Fibroblast of skin of back (primary cell): ENCODE measurements around the gene ARHGAP19.
A peak's percentile ranks its signal among the peaks of the same experiment; 100 is the strongest.
"Not testable (repeated sequence)": the region's sequence is repeated elsewhere in the genome, so short reads cannot be mapped to it uniquely, and the experiment has no call there.

Source experiments
- DNase-seq: peaks from one replicate; pipeline ENCODE4 v3.0.0-alpha.2; 2013

ARHGAP19 gene

DNA sequence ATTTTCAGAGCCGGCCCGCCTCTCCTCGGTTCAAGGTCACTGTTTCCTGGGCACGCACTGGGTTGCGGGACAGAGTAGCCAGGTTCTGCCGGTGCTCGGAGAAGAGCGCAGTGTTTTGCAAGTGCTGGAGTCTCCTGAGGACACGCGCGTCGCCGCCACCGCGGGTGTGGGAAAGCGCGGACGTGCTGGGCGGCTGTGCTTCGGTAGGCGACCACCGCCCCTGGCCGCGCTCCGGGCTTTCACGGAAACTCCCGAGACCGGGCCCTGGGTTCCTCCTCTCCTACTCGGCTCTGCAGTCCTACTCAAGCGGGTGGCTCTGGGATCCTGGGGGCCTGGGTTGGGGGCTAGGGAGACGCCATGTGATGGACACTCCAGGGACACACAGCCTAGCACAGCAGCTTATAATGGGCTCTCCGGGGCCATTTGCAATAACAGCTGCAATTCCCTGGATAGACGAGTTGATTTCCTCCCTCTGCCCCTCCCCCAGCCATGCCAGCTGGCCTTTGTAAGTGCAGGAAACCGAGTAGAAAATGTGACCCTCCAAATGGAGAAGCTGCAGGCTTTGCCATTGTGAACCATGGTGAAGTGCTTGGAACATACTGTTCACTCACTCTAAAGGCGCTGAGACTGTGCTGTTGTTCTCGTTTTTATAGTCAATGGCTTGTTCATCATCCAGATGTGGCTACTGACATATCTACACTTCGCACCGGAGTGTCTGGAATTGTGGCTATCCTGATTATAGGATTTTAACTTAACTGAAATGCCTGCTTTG, 28.8 kb upstream of the ARHGAP19 start:
- DNase-seq = no peak

DNA sequence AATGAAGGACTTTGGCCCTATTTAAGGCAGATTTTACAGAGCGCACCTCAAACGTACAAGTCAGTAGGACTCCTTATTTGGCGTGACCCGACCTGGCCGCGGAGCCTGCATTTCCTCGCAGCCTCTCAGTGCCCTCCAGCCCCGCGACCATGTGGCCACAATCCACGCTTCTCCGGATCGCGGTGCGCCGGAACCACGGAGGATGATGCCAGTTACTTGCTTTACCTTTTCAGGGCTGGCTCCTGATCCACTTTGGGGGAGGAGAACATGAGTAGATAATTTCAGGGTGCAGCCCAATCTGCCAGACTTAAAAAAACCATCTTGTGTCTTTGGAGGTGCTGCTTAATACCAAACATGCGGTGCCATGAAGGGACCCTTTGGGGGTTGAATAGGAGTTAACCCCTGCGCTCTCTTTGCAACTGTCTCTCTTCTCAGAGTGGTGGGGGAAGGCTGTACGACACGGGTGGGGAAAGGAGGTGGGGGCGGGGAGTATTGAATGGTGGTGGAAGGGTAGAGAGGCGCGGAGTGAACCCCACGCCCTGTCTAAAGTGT, 28.1 kb upstream of the ARHGAP19 start:
- DNase-seq = no peak

DNA sequence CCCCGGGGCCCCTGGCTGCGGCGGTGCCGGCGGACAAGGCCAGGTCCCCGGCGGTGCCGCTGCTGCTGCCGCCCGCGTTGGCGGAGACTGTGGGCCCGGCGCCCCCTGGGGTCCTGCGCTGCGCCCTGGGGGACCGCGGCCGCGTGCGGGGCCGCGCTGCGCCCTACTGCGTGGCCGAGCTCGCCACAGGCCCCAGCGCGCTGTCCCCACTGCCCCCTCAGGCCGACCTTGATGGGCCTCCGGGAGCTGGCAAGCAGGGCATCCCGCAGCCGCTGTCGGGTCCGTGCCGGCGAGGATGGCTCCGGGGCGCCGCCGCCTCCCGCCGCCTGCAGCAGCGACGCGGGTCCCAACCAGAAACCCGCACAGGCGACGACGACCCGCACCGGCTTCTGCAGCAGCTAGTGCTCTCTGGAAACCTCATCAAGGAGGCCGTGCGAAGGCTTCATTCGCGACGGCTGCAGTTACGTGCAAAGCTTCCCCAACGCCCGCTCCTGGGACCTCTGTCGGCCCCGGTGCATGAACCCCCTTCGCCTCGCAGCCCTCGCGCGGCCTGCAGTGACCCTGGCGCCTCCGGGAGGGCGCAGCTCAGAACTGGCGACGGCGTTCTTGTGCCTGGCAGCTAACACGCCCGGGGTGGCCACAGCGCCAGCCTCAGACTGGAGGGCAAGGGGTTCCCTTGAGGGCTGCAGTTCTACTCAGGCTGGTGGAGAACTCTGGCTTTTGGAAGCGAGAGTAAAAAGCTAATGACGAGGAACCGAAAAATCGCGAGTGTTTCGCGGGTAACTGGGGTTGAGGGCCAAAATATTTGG, 27.4 kb upstream of the ARHGAP19 start:
- peak; percentile 22 for DNase-seq

DNA sequence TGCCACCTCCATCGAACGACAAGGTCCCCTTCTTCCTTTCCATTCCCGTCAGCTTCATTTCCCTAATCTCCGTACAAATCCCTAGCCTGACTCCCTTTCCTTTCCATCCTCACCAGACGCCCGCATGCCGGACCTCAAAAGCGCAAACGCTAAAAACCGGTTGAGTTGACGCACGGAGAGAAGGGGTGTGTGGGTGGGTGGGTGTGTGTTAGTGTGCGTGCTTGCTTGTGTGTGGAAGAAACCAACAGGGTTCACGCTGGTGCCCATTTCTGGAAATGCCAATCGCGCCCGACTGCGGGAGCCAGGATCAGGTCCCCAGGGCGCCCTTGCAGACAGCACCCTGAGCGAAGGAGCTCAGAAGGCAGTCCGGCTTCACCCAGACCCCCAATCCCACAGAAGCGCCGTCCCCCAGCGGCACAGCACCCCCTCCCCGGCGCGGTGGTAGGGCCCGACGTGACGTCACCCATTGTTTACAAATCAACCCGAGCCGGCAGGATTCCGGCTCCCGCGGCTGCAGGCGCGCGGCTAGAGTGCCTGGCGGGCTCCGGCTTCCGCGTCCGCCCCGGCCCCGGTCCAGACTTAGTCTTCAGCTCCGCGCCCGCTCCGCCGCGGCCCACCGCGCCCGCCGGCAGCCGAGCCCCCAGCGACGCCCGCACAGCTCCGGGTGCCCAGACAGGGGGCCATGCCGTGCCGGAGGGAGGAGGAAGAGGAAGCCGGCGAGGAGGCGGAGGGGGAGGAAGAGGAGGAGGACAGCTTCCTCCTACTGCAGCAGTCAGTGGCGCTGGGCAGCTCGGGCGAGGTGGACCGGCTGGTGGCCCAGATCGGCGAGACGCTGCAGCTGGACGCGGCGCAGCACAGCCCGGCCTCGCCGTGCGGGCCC, 26.6 kb upstream of the ARHGAP19 start, which contains the start of gene FRAT1:
Gene FRAT1 (plus strand): TSS at position 500 of the 880 bp plus-strand sequence. CDS start 183 bp downstream, at position 683.
- peak; percentile 83 for DNase-seq

DNA sequence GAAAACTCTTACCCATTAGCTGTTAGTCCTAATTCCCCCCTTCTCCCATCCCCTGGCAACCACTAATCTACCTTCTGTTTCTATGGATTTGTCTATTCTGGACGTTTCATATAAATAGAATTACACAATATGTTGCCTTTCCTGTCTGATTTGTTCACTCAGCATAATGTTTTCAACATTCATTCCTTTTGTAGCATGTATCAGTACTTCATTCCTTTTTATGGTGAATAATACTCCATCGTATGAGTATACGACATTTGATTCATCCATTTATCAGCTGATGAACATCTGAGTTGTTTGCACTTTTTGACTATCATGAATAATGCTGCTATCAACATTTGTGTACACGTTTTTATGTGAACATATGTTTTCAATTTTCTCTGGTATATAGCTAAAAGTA, 22.2 kb upstream of the ARHGAP19 start:
- no peak for DNase-seq

DNA sequence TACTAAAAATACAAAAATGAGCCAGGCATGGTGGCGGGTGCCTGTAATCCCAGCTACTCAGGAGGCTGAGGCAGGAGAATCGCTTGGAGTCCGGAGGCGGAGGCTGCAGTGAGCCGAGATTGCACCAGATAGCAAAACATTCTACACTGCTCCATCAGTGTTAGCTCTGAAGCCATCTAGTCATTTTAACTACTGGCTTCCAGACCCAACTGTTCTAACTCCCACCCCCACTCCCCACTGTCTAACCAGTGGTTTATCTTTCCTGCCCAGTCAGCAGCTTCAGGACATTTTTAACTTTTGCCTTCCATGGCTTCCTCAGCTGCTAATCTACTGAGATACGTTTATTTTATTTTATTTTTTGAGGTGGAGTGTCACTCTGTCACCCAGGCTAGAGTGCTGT, 20.5 kb upstream of the ARHGAP19 start:
- DNase-seq = no peak

DNA sequence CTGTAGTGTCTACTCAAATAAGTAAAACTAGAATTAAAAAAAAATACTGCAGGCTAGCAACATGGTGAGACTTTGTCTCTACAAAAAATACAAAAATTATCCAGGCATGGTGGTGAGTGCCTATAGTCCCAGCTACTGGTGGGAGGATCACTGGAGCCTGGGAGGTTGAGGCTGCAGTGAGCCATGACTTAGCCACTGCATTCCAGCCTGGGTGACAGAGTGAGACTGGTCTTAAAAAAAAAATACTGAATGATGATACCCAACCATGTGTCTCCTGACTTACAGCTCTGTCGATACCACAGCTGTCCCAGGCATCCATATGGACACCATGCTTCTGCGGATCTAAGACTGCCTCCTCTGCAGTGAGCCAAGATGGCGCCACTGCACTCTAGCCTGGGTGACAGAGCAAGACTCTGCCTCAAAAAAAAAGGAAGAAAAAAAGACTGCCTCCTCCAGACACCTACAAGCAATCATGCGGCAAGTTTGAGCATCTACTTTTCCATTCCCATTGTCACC, 18.7 kb upstream of the ARHGAP19 start:
- DNase-seq = no peak

DNA sequence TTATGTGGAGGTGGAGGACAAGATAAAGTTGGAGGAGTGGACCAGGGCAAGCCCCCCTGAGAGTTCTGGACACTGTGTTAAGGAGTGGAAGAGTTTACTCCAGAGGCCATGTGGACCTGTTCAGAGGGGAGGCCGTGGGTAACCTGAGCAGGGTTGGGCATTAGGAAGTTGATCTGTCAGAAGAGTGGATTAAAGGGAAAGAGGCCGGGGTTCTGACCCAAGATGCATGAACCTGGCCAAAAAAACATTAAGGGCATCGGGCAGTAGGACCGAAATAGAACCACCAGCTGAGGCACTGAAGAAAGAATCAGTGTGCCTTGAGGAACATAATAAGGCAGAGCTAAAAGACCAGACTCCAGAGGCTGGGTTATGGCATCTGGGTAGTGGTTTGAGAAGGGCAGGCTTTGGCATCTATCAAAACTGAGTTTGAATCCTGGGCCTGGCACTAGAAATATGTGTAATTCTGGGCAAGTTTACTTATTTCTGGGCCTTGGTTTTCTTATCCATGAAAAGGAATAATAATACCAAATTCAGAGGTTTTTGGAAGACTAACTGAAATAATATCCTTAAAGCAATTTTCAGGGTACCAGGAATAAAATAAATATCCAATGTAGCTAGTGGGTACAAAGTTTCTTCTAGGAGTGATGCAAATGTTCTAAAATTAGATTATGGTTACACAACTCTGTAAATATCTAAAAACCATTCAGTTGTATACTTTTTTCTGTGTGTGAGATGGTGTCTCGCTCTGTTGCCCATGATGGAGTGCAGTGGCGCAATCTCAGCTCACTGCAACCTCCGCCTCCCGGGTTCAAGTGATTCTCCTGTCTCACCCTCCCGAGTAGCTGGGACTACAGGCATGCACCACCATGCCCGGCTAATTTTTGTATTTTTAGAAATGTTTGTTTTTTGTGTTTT, 15.7 kb upstream of the ARHGAP19 start:
- no peak for DNase-seq

DNA sequence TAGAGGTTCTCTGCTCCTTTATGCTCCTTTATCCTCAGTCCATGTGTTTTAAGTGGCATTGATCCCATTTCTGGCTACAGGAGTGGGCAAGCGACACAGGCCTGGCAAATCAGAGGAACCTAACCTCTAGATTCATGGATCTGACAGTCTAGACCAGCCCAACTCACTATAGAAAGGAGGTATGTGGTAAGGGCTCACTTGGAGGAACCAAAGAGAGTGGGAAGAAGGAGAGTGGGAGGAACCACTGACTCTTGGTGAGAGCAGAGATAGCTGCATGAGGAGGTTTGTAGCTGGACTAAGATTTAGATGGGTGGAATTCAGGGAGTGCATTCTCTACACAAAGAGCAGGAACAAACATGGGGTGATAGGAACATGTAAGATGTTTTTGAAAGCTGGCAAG, 15.0 kb upstream of the ARHGAP19 start:
- no peak for DNase-seq

DNA sequence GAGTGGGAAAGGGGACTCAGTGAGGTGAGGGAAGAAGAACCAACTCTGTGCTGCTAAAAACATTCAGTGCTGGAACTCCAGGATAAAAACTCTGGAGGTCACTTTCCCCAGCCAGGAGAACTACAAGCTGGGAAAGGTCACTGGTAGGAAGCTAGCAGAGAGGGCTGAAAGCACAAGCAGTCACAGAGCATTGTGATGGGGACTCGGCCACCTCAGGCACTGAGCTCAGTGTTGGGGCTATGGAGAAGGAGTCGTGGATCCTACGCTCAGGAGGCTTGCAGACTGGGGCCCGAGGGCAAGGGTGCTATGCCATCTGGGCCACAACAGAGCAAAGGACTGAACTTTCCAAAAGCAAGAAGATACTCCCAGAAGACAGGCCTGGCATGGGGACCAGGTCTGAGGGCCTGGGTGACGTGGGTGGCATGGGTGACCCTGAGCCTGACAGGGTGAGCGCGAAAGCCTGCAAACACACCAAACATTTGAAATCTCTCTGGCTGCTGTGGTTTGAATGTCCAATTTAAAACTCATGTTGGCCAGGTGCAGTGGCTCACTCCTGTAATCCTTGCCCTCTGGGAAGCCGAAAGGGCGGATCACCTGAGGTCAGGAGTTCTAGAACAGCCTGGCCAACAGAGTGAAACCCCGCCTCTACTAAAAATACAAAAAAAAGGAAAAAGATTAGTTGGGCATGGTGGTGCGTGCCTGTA, 9.8 kb upstream of the ARHGAP19 start:
- no peak for DNase-seq

DNA sequence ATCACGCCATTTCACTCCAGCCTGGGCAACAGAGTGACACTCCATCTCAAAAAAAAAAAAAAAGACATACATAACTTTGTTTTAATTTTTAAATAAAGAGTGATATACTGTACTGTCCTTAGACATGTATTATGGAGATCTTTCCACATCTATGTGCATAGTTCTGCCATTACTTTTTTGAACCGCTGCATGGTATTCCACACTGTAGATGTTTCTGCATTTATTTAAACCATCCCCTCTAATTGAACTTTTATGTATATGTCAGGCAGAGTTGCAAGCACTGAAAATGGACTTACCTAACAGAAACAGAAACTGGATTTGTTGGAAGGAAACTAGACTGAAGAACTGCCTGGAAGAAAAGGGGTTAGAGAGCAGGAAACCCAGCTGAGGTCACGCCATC, 8.5 kb upstream of the ARHGAP19 start:
- no peak for DNase-seq

DNA sequence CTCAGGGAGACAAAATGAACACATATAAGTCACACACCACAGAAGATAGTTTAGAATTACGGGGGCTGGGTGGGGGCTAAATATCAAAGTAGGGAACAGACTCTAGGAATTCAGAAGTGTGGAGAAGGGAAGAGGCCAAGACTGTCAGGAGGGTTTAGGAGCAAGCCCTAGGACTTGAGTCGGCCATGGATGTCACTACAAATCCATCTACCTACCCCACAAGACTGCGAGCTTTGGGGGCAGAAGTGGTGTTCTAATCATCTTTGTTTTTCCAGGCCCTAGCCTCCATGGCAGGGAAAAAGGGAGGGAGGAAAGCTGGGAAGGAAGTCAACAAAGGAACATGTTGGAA, 5.8 kb upstream of the ARHGAP19 start:
- no peak for DNase-seq

DNA sequence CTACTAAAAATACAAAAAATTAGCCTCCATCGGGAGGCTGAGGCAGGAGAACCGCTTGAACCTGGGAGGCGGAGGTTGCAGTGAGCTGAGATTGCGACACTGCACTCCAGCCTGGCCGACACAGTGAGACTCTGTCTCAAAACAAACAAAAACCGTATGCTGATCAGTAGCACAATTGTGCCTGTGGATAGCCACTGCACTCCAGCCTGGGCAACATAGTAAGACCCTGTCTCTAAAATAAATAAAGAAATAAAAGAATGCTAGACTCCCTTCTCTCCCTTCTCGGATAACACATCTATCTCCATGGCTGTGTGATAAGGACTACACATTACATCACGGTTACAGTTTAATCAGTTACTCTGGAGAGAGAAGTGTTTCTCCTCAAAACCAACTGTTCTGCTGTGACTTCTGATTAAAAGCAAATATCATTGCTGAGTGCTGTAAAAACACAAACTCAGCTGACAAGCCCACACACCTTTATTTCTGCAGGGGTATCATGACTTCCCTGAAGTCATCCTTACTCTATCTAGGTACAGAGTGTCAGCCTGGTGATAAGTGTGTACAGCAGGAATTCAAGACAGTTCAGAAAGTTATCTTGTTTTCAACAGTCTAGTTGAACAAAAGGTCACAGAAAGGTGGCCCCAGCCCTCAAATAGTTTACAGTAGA, 5.3 kb upstream of the ARHGAP19 start:
- DNase-seq = no peak

DNA sequence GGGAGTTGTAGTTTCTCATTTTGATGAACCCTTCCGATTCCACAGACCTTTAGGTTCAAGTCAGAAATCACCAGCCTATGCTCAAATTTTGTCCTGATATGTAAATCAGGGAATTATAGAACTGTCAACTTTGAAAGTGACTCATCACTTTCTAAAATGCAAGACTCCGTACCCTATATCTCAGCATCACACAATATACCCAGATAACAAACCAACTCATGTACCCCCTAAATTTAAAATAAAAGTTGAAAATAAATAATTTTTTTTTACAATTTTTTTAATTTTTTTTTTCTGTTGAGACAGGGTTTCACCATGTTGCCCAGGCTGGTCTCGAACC, 393 bp upstream of the ARHGAP19 start:
- no peak for DNase-seq

DNA sequence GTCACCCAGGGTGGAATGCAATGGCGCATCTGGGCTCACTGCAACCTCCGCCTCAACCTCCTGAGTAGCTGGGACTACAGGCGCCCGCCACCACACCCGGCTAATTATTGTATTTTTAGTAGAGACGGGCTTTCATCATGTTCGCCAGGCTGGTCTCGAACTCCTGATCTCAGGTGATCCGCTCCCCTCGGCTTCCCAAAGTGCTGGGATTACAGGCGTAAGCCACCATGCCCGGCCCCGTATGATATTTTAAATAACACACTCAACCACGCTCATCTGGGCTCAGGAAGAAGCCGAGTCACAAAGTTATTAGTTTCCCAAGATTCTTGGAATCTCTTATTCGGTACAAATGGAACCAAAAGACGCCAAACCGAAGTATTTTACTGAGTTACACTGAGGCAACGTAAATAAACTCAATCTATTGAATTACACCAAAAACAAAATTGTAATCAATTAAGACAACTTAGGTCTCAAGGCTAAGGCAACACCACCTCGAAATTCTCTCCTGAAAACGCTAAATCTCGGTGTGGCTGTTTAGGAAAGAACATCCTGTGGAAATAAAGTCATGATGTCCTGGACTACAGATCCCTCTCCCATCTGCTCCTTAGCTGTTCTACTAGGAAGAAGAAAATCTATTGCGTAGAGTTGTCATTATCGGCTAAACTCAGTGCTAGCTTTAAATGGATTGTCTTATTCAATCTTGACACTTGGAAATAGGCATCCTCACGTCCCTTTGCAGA, 910 bp downstream of the ARHGAP19 start:
- DNase-seq = no peak

DNA sequence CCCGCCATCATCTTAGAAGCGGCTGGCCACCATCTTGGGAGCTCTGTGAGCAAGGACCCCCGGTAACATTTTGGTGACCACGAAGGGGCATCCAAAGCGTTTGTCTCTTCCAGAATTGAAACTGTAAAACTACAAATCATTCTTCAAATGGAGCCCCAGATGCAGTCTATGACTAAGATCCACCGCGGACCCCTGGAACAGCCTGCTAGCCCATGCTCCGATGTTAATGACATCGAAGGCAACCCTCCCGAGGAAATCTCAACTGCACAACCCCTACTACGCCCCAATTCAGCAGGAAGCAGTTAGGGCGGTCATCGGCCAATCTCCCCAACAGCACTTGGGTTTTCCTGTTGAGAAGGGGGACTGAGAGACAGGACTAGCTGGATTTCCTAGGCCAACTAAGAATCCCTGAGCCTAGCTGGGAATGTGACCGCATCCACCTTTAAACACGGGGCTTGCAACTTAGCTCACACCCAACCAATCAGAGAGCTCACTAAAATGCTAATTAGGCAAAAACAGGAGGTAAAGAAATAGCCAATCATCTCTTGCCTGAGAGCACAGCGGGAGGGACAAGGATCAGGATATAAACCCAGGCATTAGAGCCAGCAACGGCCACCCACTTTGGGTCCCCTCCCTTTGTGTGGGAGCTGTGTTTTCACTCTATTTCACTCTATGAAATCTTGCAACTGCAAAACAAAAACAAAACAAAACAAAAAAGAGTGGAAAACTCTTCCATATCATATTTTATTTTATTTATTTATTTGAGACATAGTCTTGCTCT, 1.7 kb downstream of the ARHGAP19 start:
- DNase-seq = not testable (repeated sequence)

DNA sequence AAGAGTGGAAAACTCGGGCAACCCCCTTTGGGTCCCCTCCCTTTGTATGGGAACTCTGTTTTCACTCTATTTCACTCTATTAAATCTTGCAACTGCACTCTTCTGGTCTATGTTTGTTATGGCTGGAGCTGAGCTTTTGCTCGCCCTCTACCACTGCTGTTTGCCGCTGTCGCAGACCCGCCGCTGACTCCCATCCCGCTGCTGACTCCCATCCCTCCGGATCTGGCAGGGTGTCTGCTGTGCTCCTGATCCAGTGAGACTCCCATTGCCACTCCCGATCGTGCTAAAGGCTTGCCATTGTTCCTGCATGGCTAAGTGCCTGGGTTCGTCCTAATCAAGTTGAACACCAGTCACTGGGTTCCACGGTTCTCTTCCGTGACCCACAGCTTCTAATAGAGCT, 2.4 kb downstream of the ARHGAP19 start:
- not testable (repeated sequence) for DNase-seq

DNA sequence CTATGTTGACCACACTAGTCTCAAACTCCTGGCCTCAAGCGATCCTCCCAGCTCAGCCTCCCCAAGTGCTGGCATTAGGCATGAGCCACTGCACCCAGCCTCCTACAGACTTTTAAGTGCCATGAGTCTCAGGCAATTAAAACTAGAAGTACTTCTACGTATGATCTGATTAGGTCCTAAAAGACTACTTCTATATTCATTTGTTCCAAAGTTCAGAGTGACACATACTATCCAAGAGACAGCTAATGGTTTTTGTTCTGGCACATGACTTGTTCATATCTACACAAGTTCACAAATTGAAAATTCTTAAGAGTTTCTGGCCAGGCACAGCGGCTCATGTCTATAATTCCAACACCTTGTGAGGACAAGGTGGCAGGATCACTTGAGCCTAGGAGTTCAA, 11.7 kb downstream of the ARHGAP19 start:
- no peak for DNase-seq
